OCI-LY7 (cell line): ENCODE results near the gene TMEM256.

Experiments
- EZH2phosphoT487 ChIP-seq: fragments of 200-600 bp; sonication (generic); IDR thresholded peaks from 2 replicates; pipeline ENCODE4 v1.6.1; 2018; ENCODE audit warnings: low read depth, borderline replicate concordance, mild to moderate bottlenecking, mixed run types, antibody characterized with exemption, low read length, moderate library complexity, mixed read lengths
- TF ChIP-seq, protein P1 (sequence below): fragments of 200-600 bp; sonication (generic); conservative IDR thresholded peaks from 2 replicates; pipeline ENCODE4 v1.5.1; 2014; ENCODE audit warnings: mild to moderate bottlenecking, antibody characterized with exemption, low read length, moderate library complexity, mixed read lengths

DNA sequence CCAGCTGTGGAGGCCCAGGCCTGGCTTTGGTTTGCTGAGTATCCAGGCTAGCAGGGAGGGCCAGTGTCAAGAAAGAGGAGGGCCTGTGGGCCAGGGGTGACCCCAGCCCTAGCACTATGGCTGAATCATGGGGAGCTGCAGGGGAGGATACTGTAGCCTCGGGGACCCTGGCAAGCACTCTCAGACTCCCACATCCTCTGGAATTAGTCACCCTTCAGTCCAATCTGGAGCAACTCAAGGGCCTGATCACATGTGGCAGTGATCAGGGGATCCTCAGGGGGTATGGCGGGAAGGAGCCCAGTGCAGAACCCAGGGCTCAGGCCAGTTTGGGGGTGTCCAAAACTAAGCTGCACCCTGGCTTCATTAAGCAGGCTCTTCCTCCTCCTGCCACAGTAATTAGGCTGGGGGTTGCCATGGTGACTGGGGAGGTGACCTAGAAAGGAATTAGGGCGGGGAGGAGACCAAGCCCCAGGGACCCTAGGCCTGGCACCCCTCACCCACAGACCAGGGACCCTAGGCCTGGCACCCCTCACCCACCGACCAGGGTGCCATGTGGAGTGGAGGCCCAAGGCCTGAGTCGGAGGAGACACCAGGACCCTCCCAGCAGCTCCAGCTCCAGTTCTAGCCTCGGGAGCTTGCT lies 9.6 kb upstream of the TMEM256 start:
- TF ChIP-seq, protein P1, sequence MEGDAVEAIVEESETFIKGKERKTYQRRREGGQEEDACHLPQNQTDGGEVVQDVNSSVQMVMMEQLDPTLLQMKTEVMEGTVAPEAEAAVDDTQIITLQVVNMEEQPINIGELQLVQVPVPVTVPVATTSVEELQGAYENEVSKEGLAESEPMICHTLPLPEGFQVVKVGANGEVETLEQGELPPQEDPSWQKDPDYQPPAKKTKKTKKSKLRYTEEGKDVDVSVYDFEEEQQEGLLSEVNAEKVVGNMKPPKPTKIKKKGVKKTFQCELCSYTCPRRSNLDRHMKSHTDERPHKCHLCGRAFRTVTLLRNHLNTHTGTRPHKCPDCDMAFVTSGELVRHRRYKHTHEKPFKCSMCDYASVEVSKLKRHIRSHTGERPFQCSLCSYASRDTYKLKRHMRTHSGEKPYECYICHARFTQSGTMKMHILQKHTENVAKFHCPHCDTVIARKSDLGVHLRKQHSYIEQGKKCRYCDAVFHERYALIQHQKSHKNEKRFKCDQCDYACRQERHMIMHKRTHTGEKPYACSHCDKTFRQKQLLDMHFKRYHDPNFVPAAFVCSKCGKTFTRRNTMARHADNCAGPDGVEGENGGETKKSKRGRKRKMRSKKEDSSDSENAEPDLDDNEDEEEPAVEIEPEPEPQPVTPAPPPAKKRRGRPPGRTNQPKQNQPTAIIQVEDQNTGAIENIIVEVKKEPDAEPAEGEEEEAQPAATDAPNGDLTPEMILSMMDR: no peak
- TF ChIP-seq EZH2phosphoT487: no peak
